Thyroid gland (tissue), 4 donors: ENCODE data around the gene TTC9. TPM values are rescaled to one million over a fixed set of nuclear protein-coding genes. Genes with fewer than 3 reads are reported as not detected.

ENCODE experiments used
- DNase-seq, 2 donors: peaks; one replicate each; pipeline ENCODE4 v3.0.0-alpha.2; 2019
- H3K27ac ChIP-seq, 3 donors: fragments of 200-600 bp; sonication (generic); 1 replicate in 2 of 3; 2 replicates in 1 of 3; pipeline ENCODE4 v1.5.1; 2016 to 2019; ENCODE audit warnings: mild to moderate bottlenecking in 1 of 3, moderate library complexity in 1 of 3
- H3K27me3 ChIP-seq: fragments of 200-600 bp; sonication (generic); one replicate; pipeline ENCODE4 v1.5.1; 2019
- H3K36me3 ChIP-seq, 2 donors: fragments of 200-600 bp; sonication (generic); one replicate each; pipeline ENCODE4 v1.5.1; 2016 to 2019
- H3K4me1 ChIP-seq, 2 donors: fragments of 200-600 bp; sonication (generic); one replicate each; pipeline ENCODE4 v1.5.1; 2017 to 2019
- H3K4me3 ChIP-seq, 3 donors: fragments of 200-600 bp; sonication (generic); replicated peaks in 1 of 3; 1 replicate in 2 of 3; 2 replicates in 1 of 3; pipeline ENCODE4 v1.5.1; 2016; ENCODE audit warnings: mild to moderate bottlenecking in 1 of 3
- H3K9me3 ChIP-seq: fragments of 200-600 bp; sonication (generic); one replicate; pipeline ENCODE4 v1.5.1; 2017
- CTCF ChIP-seq, 6 experiments: fragments of 200-600 bp in 3 of 6; fragments of 450-650 bp in 3 of 6; sonication (generic) in 3 of 6; IDR thresholded peaks; one replicate each; pipeline ENCODE4 v1.5.1; 2016 to 2019; ENCODE audit warnings: antibody characterized with exemption in 6 of 6, mild to moderate bottlenecking in 2 of 6, inconsistent platforms in 1 of 6, moderate library complexity in 1 of 6
- POLR2A ChIP-seq, 2 donors: fragments of 450-650 bp; IDR thresholded peaks; one replicate each; pipeline ENCODE4 v1.6.1; 2017; ENCODE audit warnings: antibody characterized with exemption in 2 of 2, mild to moderate bottlenecking in 2 of 2, moderate library complexity in 1 of 2
- WGBS, 2 donors: methylation state at CpG; one replicate each; pipeline ENCODE4 v1.1.5; 2017; 5-methylcytosine and 5-hydroxymethylcytosine counted together
- intact Hi-C: fragments of 100-400 bp; cut with DNase I; formaldehyde crosslinking; loops from one replicate; pipeline ENCODE4 v1.15.1; 2023
- total RNA-seq, 4 donors: library from RNA; depleted of rRNA; stranded (reverse); fragments of >200 nt; gene quantifications; one replicate each; pipeline ENCODE4 v1.2.3, GENCODE V29; 2016

Gene TTC9
- total RNA-seq, result 1 to 10 TPM; 5.7 to 9.4 (median 7.2) TPM

- intact Hi-C loops, result no loop called here
- TF ChIP-seq CTCF (IDR thresholded peaks at IDR 0.05) (no peak), POLR2A (IDR thresholded peaks at IDR 0.05) (no peak)
- Histone ChIP-seq H3K27me3 (no peaks in the 10 kb centered on the region), H3K4me1 (peaks cover 18 to 19% of the 10 kb centered on the region in 2 donors), H3K36me3 (no peaks in the 10 kb centered on the region), H3K4me3 (peak within 1 kb of the TSS; percentile 53 to 65 (median 56)), H3K27ac (peak within 1 kb of the TSS in 2 of 3 donors; percentile 37 to 39), H3K9me3 (no peaks in the 10 kb centered on the region)
- 2% methylated on average over 15 to 17 of the region's 105 CpGs for WGBS, 2 donors
- DNase-seq, result peak; percentile 37 to 42
Measured at GRCh38 chr14:70641548-70642302, at the start of gene TTC9. Gene TTC9, plus strand, starts transcription at chr14:70641916. Its CDS starts 214 bp downstream, at chr14:70642130.

- DNase-seq, result no peak
- H3K4me3 ChIP-seq, result no peak overlapping the region
- peaks cover 32 to 60% of the 10 kb centered on the region in 2 donors for H3K36me3 ChIP-seq
- H3K9me3 ChIP-seq, result no peaks in the 10 kb centered on the region
- TF ChIP-seq CTCF (IDR thresholded peaks at IDR 0.05) (no peak), POLR2A (IDR thresholded peaks at IDR 0.05) (no peak)
- H3K27me3 ChIP-seq, result no peaks in the 10 kb centered on the region
- intact Hi-C loops, result no loop called here
- H3K27ac ChIP-seq, result no peak overlapping the region
- WGBS, 2 donors, result 97 to 98% methylated on average over 9 of the region's 9 CpGs
- peaks cover 5 to 10% of the 10 kb centered on the region in 2 donors for H3K4me1 ChIP-seq
Measured at GRCh38 chr14:70594461-70594860, 47.3 kb upstream of the TTC9 start.

GRCh38 chr14:70595443-70596185 lies 46.1 kb upstream of the TTC9 start:
- TF ChIP-seq POLR2A (IDR thresholded peaks at IDR 0.05), result no peak
- TF ChIP-seq CTCF (IDR thresholded peaks at IDR 0.05), result no peak

GRCh38 chr14:70597731-70598130 lies 44.0 kb upstream of the TTC9 start:
- Histone ChIP-seq H3K4me1 (peaks cover 5 to 21% of the 10 kb centered on the region in 2 donors), H3K27ac (no peak overlapping the region), H3K4me3 (no peak overlapping the region), H3K36me3 (peaks cover 26 to 33% of the 10 kb centered on the region in 2 donors), H3K27me3 (no peaks in the 10 kb centered on the region), H3K9me3 (no peaks in the 10 kb centered on the region)
- intact Hi-C loops, result no loop called here
- DNase-seq, result no peak
- TF ChIP-seq POLR2A (IDR thresholded peaks at IDR 0.05), result no peak
- TF ChIP-seq CTCF (IDR thresholded peaks at IDR 0.05), result no peak
- WGBS, 2 donors, result 93% methylated on average over 3 of the region's 3 CpGs

More at GRCh38 chr14:70595443-70596185, 46.1 kb upstream of the TTC9 start:
- no peaks in the 10 kb centered on the region for H3K9me3 ChIP-seq
- intact Hi-C loops, result no loop called here
- H3K36me3 ChIP-seq, result peaks cover 29 to 52% of the 10 kb centered on the region in 2 donors
- no peak for DNase-seq
- WGBS, 2 donors, result 81 to 90% methylated on average over 9 of the region's 9 CpGs
- H3K4me3 ChIP-seq, result no peak overlapping the region
- H3K27ac ChIP-seq, result no peak overlapping the region
- peaks cover 5 to 16% of the 10 kb centered on the region in 2 donors for H3K4me1 ChIP-seq
- no peaks in the 10 kb centered on the region for H3K27me3 ChIP-seq

GRCh38 chr14:70599345-70599744 lies 42.4 kb upstream of the TTC9 start:
- H3K4me3 ChIP-seq, result peak overlapping the region in 1 of 3 donors; percentile 65
- TF ChIP-seq CTCF (IDR thresholded peaks at IDR 0.05) (no peak), POLR2A (IDR thresholded peaks at IDR 0.05) (no peak)
- no peaks in the 10 kb centered on the region for H3K9me3 ChIP-seq
- H3K27me3 ChIP-seq, result no peaks in the 10 kb centered on the region
- peaks cover 17 to 20% of the 10 kb centered on the region in 2 donors for H3K36me3 ChIP-seq
- intact Hi-C loops, result no loop called here
- no peak for DNase-seq
- H3K4me1 ChIP-seq, result peaks cover 5 to 21% of the 10 kb centered on the region in 2 donors
- WGBS, 2 donors, result 42 to 57% methylated on average over 1 of the region's 1 CpG
- no peak overlapping the region for H3K27ac ChIP-seq
